ENCODE measurements around the gene ITFG2.

ITFG2 gene

DNA sequence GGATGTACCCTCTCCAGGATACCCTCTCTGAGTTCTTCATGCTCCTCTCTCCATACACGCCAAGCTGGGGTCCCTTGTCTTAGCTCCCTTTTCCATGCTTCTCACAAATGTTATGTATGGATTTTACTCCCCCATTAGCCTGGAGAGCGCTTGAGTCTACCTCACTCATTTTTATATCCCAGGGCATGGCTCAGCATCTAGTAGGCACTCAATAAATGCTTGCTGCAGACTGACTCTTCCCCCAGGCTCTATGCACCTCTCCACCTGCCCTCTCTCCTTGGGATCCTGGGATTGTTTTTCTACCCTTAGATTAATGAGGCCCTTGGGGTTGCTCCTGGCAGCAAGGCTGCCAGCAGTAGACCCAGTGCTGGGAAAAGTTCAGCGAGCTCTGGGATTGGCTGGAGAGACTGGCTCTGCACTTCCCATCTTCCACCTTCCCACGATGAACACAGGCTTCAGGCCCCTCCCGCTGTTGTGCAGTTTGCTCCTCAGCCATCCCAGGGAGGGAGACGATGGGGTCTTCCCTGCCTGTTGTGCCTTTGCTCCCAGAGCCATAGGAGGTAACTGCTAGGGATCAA lies 20.2 kb downstream of the ITFG2 start:
- DNase-seq (ENCODE audit: low read depth in 2 of 2), result no peak

DNA sequence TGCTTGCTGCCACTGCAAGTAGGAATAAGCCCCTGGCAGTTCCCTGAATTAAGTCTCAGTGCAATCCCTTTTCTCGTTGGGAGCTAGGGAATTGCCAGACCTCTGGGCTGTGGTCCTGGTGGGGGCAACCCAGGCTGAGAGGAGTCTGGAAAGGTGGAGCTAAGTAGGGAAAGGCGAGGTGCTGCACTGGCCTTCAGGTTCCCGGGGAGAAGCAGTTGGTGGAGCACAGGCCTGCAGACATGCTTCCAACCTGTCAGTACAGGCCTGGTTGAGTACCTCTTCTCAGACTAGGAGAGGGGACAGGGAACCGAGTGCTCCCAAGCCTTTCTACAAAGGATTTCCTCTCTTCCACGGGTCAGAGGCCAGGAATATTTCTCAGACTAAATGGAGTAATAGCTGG lies 20.9 kb downstream of the ITFG2 start:
- no peak for DNase-seq (ENCODE audit: low read depth in 2 of 2)

DNA sequence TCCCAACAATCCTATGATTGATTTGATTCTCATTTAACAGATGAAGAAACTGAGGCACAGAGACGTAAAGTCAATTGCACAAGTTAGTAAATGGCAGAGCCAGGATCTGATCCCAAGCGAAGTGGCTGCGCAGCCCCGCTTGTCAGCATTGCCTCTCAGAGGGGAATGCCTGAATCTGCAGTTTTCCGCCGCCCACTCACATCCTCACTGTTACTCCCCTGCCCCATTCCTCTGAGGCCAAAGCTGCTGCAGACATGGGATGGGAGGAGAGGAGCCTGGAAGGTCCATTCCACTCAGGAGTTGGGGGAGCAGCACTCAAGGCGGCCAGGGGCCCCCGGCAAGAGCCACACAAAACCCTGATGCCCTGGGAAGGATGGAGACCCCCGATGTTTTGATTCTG lies 21.3 kb downstream of the ITFG2 start:
- no peak for DNase-seq (ENCODE audit: low read depth in 2 of 2)

DNA sequence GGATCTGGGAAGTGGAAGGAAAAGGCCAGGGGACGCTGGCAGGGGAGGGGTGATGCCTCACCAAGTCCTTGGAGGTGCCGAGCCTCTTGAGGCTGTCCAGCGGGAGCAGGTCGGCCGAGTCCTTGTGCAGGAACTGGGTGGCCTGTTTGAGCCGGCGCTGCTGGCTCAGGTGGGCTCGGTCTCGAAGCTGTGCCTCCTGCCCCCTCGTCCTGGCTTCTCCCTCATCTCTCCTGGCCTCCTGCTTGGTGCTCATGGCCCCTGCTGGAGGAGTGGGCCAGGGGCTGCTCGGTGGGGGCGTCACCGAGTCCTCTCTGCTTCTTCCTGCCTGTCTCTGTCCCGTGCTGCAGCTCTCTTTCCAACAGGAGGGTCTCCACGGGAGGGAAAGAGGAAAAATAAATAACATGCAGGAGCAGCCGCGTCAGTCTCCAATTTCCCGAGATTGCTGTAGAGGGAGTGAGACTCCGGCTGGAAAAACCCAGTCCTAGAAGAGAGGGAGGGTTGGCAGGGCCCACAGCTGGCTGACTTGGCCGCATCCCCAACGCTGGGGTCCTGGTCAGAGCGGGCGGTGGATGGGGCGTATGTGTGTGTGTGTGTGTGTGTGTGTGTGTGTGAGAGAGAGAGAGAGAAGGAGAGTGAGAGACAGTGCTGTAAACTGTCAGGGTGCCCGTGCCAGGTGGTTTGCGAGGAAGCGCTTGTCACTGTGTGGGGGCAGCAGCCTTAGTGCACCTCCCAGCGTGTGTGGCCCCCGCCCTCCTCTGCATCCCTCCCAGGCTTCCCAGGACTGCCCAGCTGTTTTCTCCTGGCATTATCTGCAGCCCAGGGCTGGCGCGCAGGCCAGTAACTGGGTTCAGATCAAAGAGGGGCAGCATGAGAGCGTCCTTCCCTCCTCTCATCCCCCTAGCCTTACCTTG lies 22.4 kb downstream of the ITFG2 start, which contains the start of gene NRIP2:
Gene NRIP2, minus strand, starts transcription at position 455 of the 911 bp plus-strand sequence. Its CDS starts 52 bp downstream, at position 403.
- no peak for DNase-seq (ENCODE audit: low read depth in 2 of 2)

- no peak for DNase-seq (ENCODE audit: low read depth in 2 of 2)
These were observed 23.4 kb downstream of the ITFG2 start for GRCh38 chr12:2835691-2836403.

DNA sequence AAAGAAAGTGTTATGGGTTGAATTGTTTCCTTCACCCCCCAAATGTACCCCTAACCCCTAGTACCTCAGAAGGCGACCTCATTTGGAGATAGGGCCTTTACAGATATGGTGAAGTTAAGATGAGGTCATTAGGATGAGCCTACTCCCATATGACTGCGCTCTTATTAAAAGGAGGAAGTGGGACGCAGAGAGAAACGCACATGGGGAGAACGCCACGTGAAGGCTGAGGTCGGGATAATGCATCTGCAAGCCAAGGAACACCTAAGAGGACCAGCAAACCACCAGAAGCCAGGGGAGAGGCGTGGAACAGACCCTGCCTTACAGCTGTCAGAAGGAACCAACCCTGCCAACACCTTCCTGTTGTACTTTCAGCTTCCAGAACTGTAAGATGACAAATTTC lies 24.1 kb downstream of the ITFG2 start:
- DNase-seq (ENCODE audit: low read depth in 2 of 2), result no peak

GRCh38 chr12:2841056-2841650 lies 28.7 kb downstream of the ITFG2 start:
- DNase-seq (ENCODE audit: low read depth in 2 of 2), result no peak

DNA sequence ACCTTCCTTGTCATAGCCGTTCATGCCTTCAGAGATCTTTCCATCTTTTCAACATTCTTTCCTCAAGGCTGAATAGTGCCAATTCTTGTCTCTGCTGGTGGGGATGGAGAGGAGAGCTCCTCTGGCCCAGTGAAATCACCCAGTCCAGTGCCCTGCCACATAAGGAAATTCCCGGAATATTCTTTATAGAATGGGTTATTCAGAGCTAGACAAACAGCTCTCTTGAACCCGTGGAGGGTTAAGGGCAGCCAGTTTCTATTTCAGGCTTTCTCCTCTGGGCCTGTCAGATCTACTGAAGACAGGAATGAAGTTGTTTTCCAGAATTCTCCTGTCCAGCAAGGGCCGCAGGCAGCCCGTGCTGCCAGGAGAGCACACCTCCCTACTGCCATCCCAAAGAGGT lies 30.5 kb downstream of the ITFG2 start:
- no peak for DNase-seq (ENCODE audit: low read depth in 2 of 2)

DNA sequence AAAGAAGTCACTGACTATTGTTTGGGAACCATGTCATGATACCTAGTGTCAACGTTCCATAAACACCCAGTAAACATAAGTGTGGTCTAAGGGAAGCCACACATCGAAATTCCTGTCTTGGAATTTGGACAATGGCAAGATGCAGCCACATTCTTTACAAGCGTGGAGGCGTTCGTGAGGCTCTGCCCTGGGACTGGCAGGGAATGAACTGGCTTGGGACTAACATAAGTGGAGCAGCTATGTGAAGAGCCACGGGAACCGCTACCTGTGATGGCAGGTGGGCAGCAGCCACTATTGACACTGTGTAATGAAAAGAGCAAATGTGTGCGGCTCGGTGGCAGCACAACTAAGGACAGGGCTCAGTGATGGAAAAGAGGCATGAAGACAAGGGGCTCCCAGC lies 32.3 kb downstream of the ITFG2 start:
- no peak for DNase-seq (ENCODE audit: low read depth in 2 of 2)

GRCh38 chr12:2845280-2845679 lies 32.8 kb downstream of the ITFG2 start:
- no peak for DNase-seq (ENCODE audit: low read depth in 2 of 2)

DNA sequence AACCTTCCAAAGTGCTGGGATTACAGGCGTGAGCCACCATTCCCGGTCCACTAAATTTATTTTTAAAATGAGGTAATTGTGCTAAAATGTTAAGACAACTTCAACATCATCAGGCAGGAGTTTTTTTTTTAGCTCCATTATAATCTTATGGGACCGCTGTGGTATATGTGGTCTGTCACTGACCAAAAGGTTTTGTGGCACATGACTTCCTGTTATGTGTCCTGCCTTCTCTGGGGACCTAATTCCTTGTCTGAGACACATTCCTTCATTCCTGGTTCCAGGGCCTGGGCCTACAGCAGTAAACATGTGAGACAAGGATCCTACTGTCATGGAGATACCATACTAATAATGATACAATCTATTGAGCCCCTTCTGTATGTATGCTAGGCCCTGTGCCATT lies 39.5 kb downstream of the ITFG2 start:
- DNase-seq (ENCODE audit: low read depth in 2 of 2), result no peak

- no peak for DNase-seq (ENCODE audit: low read depth in 2 of 2)
These were observed 41.2 kb downstream of the ITFG2 start for GRCh38 chr12:2853626-2854025.

- DNase-seq (ENCODE audit: low read depth in 2 of 2), result no peak
These were observed 42.4 kb downstream of the ITFG2 start for GRCh38 chr12:2854669-2855453.

DNA sequence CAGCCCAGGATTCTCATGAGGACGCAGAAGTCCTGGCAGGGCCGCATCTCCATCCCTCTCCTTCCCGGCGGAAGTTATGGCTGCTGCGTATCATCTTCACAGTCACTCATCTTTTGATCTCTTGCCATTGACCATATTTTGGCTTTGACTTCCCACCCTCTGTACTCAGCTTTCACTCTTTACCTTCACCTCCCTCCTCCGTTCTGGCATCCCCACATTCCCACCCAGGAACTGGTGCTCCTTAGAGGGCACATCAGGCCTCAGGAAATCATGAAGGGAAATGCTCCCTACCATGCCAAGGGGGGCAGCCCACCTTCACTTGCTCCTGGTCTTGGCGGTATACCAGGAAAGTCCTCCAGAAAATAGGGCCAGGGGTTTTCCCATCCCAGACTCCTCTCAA lies 43.1 kb downstream of the ITFG2 start:
- no peak for DNase-seq (ENCODE audit: low read depth in 2 of 2)

- DNase-seq (ENCODE audit: low read depth in 2 of 2), result no peak
These were observed 43.6 kb downstream of the ITFG2 start for GRCh38 chr12:2856051-2856450.

GRCh38 chr12:2857021-2857431 lies 44.6 kb downstream of the ITFG2 start, which contains the start of gene TEX52:
TSS of gene TEX52 (minus strand) at chr12:2857039. CDS start at chr12:2857026, 13 bp downstream.
- no peak for DNase-seq (ENCODE audit: low read depth in 2 of 2)

DNA sequence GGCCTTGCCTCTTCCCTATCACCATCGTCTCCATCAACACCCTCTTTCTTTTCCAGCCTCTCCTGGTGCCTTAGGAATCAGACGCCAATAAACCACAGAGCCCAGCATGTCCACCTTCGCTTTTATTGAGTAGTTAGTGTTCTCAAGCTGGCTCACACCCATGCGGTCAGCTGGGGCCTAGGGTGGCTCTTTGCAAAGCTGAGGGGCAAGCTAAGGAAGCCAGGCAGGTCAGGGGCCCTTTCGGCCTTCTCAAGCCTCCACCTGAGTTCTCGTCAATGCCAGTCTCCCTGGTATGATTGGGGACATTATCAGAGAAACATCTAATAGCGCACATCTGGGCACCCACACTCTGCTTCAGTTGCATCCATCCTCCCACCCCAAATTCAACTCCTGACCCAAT lies 45.1 kb downstream of the ITFG2 start:
- no peak for DNase-seq (ENCODE audit: low read depth in 2 of 2)

- DNase-seq (ENCODE audit: low read depth in 2 of 2), result no peak
These were observed 45.9 kb downstream of the ITFG2 start for GRCh38 chr12:2858334-2858733.

- no peak for DNase-seq (ENCODE audit: low read depth in 2 of 2)
These were observed 46.5 kb downstream of the ITFG2 start for GRCh38 chr12:2858944-2859421.

DNA sequence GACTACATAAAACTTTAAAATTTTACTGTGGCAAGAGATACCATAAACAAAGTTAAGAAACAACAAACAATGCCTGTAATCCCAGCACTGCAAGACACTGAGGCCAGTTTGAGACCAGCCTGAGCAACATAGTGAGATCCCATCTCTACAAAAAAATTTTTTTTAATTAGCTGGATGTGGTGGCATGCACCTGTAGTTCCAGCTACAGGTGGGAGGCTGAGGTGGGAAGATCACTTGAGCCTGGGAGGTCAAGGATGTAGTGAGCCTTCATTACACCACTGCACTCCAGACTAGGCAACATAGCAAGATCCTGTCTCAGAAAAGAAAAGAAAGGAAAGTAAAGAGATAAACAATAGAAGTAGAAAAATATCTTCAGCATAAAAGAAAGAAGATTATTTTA lies 47.7 kb downstream of the ITFG2 start:
- no peak for DNase-seq (ENCODE audit: low read depth in 2 of 2)

- DNase-seq (ENCODE audit: low read depth in 2 of 2), result no peak
These were observed 50.4 kb downstream of the ITFG2 start for GRCh38 chr12:2862876-2863275.

Data from stimulated activated CD8-positive, alpha-beta memory T cell treated with anti-CD3 and anti-CD28 coated beads, Interleukin-7, amount 100 ng/mL, for 1 hour (primary cell).